ENCODE measurements around the gene CEP112. TPM values are rescaled to one million over a fixed set of nuclear protein-coding genes. Genes with fewer than 3 reads are reported as not detected.

CEP112 gene
- total RNA-seq, 1 donor from 2014 or later = 8.5 TPM

GRCh38 chr17:65936013-65936412 is 255.9 kb downstream of the CEP112 start:
- DNase-seq (ENCODE audit: low read depth in 2 of 2) = peak in 1 of 2 donors; percentile 63

DNA sequence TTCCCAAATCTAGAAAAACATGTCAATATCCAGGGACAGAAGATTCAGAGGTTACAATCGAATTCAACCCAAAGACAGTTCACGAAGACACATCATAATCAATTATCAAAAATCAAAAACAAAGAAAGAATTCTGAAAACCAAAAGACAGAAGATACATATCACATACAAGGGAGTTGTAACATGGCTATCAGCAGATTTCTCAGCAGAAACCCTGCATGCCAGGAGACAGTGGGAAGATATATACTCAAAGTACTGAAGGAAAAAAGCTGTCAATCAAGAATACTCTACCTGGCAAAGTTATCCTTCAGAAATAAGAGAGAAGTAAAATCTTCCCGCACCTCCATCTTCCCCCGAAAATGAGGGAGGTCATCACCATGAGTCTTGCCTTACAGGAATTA is 258.6 kb downstream of the CEP112 start:
- no peak for DNase-seq (ENCODE audit: low read depth in 2 of 2)

GRCh38 chr17:65931246-65932149 is 260.4 kb downstream of the CEP112 start:
- no peak for DNase-seq (ENCODE audit: low read depth in 2 of 2)

- no peak for DNase-seq (ENCODE audit: low read depth in 2 of 2)
Measured at GRCh38 chr17:65930140-65930730, 261.7 kb downstream of the CEP112 start.

DNA sequence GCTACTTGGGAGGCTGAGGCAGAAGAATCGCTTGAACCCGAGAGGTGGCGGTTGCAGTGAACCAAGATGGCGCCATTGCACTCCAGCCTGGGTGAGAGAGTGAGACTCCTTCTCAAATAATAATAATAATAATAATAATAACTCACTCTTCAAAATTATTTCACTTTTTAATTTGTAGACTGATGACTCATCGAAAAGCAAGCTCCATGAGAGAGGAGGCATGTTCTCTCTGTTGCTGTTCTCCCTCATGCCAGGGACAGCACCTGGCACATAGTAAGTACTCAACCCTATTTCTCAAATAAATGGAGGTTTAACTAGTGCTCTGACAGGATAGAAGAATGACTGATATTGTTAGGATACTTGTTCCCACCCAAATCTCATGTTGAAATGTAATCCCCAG is 265.3 kb downstream of the CEP112 start:
- no peak for DNase-seq (ENCODE audit: low read depth in 2 of 2)

- DNase-seq (ENCODE audit: low read depth in 2 of 2) = no peak
Measured at GRCh38 chr17:65925606-65926307, 266.2 kb downstream of the CEP112 start.

DNA sequence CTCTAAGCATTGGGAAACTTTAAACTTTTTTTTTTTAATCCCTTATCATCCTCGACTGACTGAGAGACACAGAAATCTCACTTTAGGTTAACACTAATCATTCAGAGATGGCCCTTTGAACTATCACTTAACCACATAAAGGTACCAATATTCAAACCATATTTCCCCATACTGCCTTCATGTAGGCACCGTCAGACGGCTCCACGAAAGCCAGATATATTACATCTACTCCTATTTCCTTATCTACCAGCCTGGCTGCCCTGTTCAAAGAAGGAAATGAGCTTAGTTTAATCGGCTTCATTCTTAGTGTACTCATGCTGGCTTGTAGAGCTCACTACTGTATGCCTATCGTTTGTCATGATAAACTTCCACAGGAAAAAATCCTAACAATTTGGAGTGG is 270.9 kb downstream of the CEP112 start:
- DNase-seq (ENCODE audit: low read depth in 2 of 2) = no peak

- DNase-seq (ENCODE audit: low read depth in 2 of 2) = peak; percentile 56 to 71
Measured at GRCh38 chr17:65918916-65919315, 273.0 kb downstream of the CEP112 start.

- peak; percentile 30 to 86 for DNase-seq (ENCODE audit: low read depth in 2 of 2)
Measured at GRCh38 chr17:65918500-65918899, 273.4 kb downstream of the CEP112 start.

GRCh38 chr17:65917560-65917959 is 274.4 kb downstream of the CEP112 start:
- DNase-seq (ENCODE audit: low read depth in 2 of 2) = no peak

DNA sequence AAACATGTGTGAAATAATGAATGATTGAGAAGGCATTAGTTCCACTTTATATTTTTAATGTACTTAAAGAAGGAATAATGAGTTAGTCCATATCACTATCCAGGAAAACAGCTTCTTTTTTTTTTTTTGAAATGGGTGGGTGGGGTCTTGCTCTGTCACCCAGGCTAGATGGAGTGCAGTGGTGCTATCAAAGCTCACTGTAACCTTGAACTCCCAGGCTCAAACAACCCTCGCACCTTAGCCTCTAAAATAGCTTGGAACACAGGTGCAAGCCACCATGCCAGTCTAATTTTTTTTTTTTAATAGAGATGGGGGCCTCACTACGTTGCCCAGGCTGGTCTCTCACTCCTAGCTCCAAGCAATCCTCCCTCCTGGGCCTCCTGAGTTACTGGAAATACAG is 275.5 kb downstream of the CEP112 start:
- DNase-seq (ENCODE audit: low read depth in 2 of 2) = no peak

DNA sequence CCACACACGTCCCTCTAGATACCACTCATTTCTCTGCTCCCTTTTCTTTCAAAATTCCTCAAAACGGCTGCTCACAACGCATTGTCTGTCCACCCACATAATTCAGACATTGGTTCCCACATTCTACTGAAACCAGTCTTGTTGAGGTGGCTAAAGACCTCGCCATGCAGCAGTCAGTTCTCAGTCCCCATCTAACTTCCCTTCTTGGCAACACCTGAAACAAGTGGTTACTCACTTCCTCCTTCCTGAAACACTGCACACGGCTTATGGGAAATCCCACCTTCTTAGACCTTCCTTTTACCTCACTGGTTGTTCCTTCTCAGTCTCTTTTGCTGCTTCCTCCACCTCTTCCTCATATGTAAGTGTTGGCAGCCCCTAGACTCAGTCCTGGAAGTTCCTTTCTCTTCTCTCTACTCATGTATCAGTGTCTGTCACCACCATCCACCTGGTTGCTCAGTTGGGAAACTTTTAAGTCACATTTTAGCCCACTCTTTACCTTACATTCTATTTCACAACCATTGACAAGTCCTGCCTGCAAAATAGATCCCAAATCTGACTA is 277.1 kb downstream of the CEP112 start:
- DNase-seq (ENCODE audit: low read depth in 2 of 2) = peak in 1 of 2 donors; percentile 63

DNA sequence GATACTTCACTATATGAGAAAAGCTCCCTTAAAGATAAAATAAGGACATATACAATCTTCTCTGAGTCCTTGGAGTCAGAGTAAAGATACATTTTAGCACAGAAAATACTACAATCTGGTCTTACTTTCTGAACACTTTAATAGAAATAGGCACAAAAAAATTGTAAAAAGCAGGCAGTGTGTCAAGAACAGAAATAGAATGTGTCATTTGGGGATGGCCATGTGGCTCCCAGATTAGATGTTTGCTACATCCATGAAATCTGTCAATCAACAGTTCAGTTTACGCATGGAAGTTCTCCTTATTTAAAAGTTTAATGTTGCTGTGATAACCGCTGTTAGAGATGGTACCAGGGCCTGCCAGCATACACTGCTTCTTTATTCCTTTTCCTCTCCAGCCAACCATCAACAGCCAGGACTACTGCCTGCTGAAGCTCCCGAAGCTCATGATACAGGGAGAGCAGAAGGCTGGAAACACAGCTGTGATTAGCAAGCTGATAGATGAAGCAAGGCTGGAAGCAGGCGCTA is 278.5 kb downstream of the CEP112 start:
- no peak for DNase-seq (ENCODE audit: low read depth in 2 of 2)

DNA sequence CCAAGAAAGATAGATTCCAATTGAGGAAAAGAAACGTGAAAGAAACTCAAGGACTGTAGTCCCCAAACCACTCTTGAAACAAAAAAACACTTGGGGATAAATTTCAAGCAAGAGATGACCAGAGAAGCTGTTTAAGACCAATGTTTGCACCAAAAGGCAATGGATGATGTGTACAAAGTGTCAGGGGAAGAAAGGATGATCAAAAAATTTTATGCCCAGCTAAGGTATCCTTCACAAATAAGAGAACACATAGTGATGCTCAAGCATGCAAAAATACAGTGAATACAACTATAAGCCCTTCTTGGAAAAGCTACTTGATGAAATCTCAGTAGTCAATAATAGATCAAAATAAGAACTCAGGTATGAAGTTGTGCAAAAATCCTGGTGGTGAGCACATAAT is 281.1 kb downstream of the CEP112 start:
- no peak for DNase-seq (ENCODE audit: low read depth in 2 of 2)

DNA sequence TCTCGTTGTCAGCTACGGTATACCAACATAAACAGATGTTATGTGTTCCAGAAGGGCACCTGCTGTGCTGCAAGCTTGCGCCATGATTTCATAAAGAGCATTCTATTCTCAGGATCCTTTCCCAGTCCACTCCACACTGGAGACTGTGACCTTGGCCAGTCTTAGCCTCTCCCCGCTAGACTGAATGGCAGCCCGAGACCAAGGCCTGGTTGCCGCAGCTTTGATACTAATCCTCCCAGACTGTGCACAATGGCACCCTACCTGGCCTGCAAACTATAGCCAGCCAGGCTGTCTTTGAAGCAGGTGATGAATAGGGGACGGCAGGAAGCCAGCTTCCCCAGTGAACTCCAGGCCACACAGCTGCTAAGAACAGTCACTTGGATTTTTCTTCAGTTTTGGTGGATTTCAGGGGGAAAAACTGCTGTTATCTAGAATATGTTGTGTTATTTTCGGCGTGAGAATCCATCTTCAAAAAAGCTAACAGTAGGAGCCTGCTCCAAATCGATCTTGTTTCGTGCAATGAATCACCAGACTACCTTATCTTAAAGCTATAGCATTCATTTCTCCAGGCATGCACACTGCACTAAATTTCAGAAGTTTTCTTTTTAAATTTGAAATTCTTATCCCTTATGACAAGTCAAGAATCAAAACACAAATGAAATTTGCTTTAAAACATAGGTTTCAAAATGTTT is 289.0 kb downstream of the CEP112 start:
- DNase-seq (ENCODE audit: low read depth in 2 of 2) = no peak

- DNase-seq (ENCODE audit: low read depth in 2 of 2) = no peak
Measured at GRCh38 chr17:65902155-65902554, 289.8 kb downstream of the CEP112 start.

DNA sequence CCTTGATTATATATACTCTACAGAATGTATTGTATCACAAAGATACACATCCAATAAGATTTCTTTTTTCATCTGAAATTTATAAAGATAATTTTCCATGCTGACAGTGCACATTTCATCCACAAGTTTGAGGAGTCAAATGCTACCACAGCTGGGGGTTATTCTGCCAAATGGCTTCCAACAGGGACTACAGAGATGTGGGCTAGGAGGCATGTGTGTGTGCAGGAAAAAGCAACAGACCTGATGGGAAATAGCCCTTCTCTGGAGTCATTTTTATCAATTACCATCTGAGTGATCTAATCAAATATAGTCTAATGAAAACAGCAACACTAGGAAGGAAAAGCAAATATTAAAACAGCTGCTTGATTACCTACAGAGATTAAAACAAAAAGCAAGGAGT is 290.5 kb downstream of the CEP112 start:
- no peak for DNase-seq (ENCODE audit: low read depth in 2 of 2)

GRCh38 chr17:65900216-65900615 is 291.7 kb downstream of the CEP112 start:
- DNase-seq (ENCODE audit: low read depth in 2 of 2) = no peak

DNA sequence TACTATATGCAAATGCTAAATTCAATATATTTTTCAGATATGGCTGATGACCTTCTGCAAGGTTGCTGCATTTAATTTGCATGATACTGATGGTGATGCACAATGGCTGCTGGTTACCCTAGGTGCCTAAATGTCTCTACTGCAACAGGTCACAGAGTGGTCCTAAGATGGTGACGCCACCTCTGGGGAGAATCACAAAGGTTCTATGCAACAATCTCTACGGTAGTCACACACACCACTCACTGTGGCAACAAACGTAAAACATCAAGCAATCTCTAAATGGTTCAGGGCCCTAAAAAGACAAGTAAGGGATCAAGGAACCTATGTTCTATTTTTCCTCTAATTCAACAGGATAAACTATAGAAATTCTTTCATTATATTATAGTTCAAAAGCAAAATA is 293.3 kb downstream of the CEP112 start:
- no peak for DNase-seq (ENCODE audit: low read depth in 2 of 2)

- DNase-seq (ENCODE audit: low read depth in 2 of 2) = no peak
Measured at GRCh38 chr17:65896889-65897288, 295.0 kb downstream of the CEP112 start.

DNA sequence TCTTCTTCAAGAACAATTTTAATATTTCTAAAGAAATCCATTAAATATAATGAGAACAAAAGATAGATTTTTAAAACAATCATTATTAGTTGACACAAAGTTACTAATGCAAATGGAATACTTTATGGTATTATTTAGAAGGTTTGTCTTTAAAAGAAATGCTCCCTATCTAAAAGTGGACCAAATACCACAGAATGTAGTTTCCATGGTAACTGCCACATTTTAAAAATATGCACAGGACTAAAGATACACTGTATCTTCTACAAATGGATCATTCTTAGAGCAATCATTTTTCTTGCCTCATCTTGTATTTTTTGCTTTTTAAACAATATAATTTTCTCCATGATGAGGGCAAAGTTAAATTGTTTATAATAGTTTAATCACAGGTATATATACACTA is 296.0 kb downstream of the CEP112 start:
- DNase-seq (ENCODE audit: low read depth in 2 of 2) = no peak
